GM11168 (cell line): ENCODE results near the gene RGP1.

ENCODE experiments used
- in situ Hi-C: fragments of 300-500 bp; cut with MboI; formaldehyde crosslinking; loops from one replicate; pipeline ENCODE4 v1.12.0; 2022; ENCODE audit warnings: low sequenced_read_pairs; ENCODE audit not compliant: unreplicated experiment

Gene RGP1

GRCh38 chr9:35760651-35761050 is 11.6 kb downstream of the RGP1 start:
- in situ Hi-C loops = no loop called here

GRCh38 chr9:35763181-35763580 is 14.1 kb downstream of the RGP1 start:
- in situ Hi-C loops = no loop called here

- in situ Hi-C loops = no loop called here
Measured at GRCh38 chr9:35763803-35764202, 14.7 kb downstream of the RGP1 start.

- in situ Hi-C loops = no loop called here
Measured at GRCh38 chr9:35766997-35767396, 17.9 kb downstream of the RGP1 start.

- in situ Hi-C loops = no loop called here
Measured at GRCh38 chr9:35767458-35767857, 18.4 kb downstream of the RGP1 start.

- in situ Hi-C loops = no loop called here
Measured at GRCh38 chr9:35769763-35770162, 20.7 kb downstream of the RGP1 start.

- in situ Hi-C loops = no loop called here
Measured at GRCh38 chr9:35771075-35771433, 22.0 kb downstream of the RGP1 start.

GRCh38 chr9:35771534-35771933 is 22.4 kb downstream of the RGP1 start:
- in situ Hi-C loops = no loop called here

GRCh38 chr9:35771943-35772342 is 22.9 kb downstream of the RGP1 start:
- in situ Hi-C loops = no loop called here

GRCh38 chr9:35774907-35775635 is 26.0 kb downstream of the RGP1 start:
- in situ Hi-C loops = no loop called here

- in situ Hi-C loops = no loop called here
Measured at GRCh38 chr9:35776018-35776417, 26.9 kb downstream of the RGP1 start.

- in situ Hi-C loops = no loop called here
Measured at GRCh38 chr9:35778496-35778895, 29.4 kb downstream of the RGP1 start.

- in situ Hi-C loops = no loop called here
Measured at GRCh38 chr9:35781066-35781465, 32.0 kb downstream of the RGP1 start.

GRCh38 chr9:35783418-35783817 is 34.3 kb downstream of the RGP1 start:
- in situ Hi-C loops = no loop called here

GRCh38 chr9:35789541-35789940 is 40.5 kb downstream of the RGP1 start:
- in situ Hi-C loops = loop anchor here (5.0 kb wide), 1 partner anchor 93 kb away; no protein-coding TSS in a partner anchor

GRCh38 chr9:35790025-35790384 is 40.9 kb downstream of the RGP1 start:
- in situ Hi-C loops = no loop called here

- in situ Hi-C loops = no loop called here
Measured at GRCh38 chr9:35790385-35791296, 41.6 kb downstream of the RGP1 start.

GRCh38 chr9:35791297-35791921 is 42.3 kb downstream of the RGP1 start, which contains the start of gene NPR2:
TSS of gene NPR2 (plus strand) at chr9:35791591. CDS start at chr9:35792409, 818 bp downstream.
- in situ Hi-C loops = no loop called here

- in situ Hi-C loops = no loop called here
Measured at GRCh38 chr9:35792024-35792813, 43.1 kb downstream of the RGP1 start.

GRCh38 chr9:35792826-35793225 is 43.7 kb downstream of the RGP1 start:
- in situ Hi-C loops = no loop called here
